Liver (tissue), 9 donors: ENCODE data around the gene ODF2. TPM values are rescaled to one million over a fixed set of nuclear protein-coding genes. Genes with fewer than 3 reads are reported as not detected.

Source experiments
- DNase-seq: peaks from one replicate; pipeline ENCODE4 v3.0.0-alpha.2; 2017; ENCODE audit warnings: low spot score
- H3K27ac ChIP-seq, 2 donors: one replicate each; pipeline ENCODE4 v1.7.0; 2013; ENCODE audit warnings: inconsistent platforms in 2 of 2, low read length in 2 of 2, control low read depth in 1 of 2, low read depth in 1 of 2, mild to moderate bottlenecking in 1 of 2
- H3K27me3 ChIP-seq, 4 donors: one replicate each; pipeline versions ENCODE4 v1.6.1 to v1.7.0; 2013; ENCODE audit warnings: low read length in 3 of 4, inconsistent platforms in 1 of 4, mild to moderate bottlenecking in 1 of 4, moderate library complexity in 1 of 4; ENCODE audit not compliant: control insufficient read depth in 4 of 4, insufficient read depth in 4 of 4
- H3K36me3 ChIP-seq, 4 donors: one replicate each; pipeline versions ENCODE4 v1.6.1 to v1.7.0; 2013; ENCODE audit warnings: low read length in 3 of 4, mild to moderate bottlenecking in 3 of 4, low read depth in 1 of 4, moderate library complexity in 1 of 4; ENCODE audit not compliant: control insufficient read depth in 4 of 4, insufficient read depth in 3 of 4
- H3K4me1 ChIP-seq, 4 donors: one replicate each; pipeline versions ENCODE4 v1.6.1 to v1.7.0; 2013; ENCODE audit warnings: low read length in 3 of 4, mild to moderate bottlenecking in 3 of 4, moderate library complexity in 1 of 4; ENCODE audit not compliant: control insufficient read depth in 4 of 4, insufficient read depth in 4 of 4
- H3K4me3 ChIP-seq, 3 donors: one replicate each; pipeline versions ENCODE4 v1.6.1 to v1.7.0; 2013; ENCODE audit warnings: low read length in 3 of 3, control low read depth in 1 of 3, low read depth in 1 of 3, mild to moderate bottlenecking in 1 of 3
- H3K9ac ChIP-seq, 2 donors: one replicate each; pipeline ENCODE4 v1.7.0; 2013; ENCODE audit warnings: low read length in 2 of 2, mild to moderate bottlenecking in 2 of 2, moderate library complexity in 2 of 2, control low read depth in 1 of 2, low read depth in 1 of 2
- H3K9me3 ChIP-seq, 4 donors: one replicate each; pipeline versions ENCODE4 v1.6.1 to v1.7.0; 2013; ENCODE audit warnings: low read length in 3 of 4; ENCODE audit not compliant: control insufficient read depth in 4 of 4
- ATF3 ChIP-seq: IDR thresholded peaks from 2 replicates; pipeline ENCODE4 v1.6.1; 2016; ENCODE audit warnings: antibody characterized with exemption
- CTCF ChIP-seq: fragments of 150-350 bp; IDR thresholded peaks from 2 replicates; pipeline ENCODE4 v1.5.1; 2017; ENCODE audit warnings: improper control_type of control experiment, low read depth, low read length; ENCODE audit not compliant: missing input control
- EGR1 ChIP-seq, 2 donors: IDR thresholded peaks; 2 replicates each; pipeline ENCODE4 v1.6.1; 2016 to 2018; ENCODE audit warnings: antibody characterized with exemption in 2 of 2, low read depth in 2 of 2
- FOXA1 ChIP-seq: IDR thresholded peaks from 2 replicates; pipeline ENCODE4 v1.6.1; 2016; ENCODE audit warnings: antibody characterized with exemption
- FOXA2 ChIP-seq: IDR thresholded peaks from 2 replicates; pipeline ENCODE4 v1.6.1; 2016; ENCODE audit warnings: antibody characterized with exemption
- GABPA ChIP-seq, 2 donors: IDR thresholded peaks in 1 of 2; conservative IDR thresholded peaks in 1 of 2; 2 replicates each; pipeline ENCODE4 v1.6.1; 2016; ENCODE audit warnings: antibody characterized with exemption in 2 of 2, mild to moderate bottlenecking in 1 of 2, moderate library complexity in 1 of 2
- HNF4A ChIP-seq, 2 donors: conservative IDR thresholded peaks; 2 replicates each; pipeline ENCODE4 v1.6.1; 2016; ENCODE audit warnings: antibody characterized with exemption in 2 of 2, mild to moderate bottlenecking in 2 of 2
- HNF4G ChIP-seq: IDR thresholded peaks from 2 replicates; pipeline ENCODE4 v1.6.1; 2016; ENCODE audit warnings: antibody characterized with exemption
- JUND ChIP-seq, 2 donors: IDR thresholded peaks; 2 replicates each; pipeline ENCODE4 v1.6.1; 2016; ENCODE audit warnings: antibody characterized with exemption in 2 of 2
- MAX ChIP-seq: IDR thresholded peaks from 2 replicates; pipeline ENCODE4 v1.6.1; 2016; ENCODE audit warnings: antibody characterized with exemption
- RAD21 ChIP-seq, 2 donors: IDR thresholded peaks; 2 replicates each; pipeline ENCODE4 v1.6.1; 2016; ENCODE audit warnings: antibody characterized with exemption in 2 of 2, mild to moderate bottlenecking in 2 of 2
- REST ChIP-seq: IDR thresholded peaks from 2 replicates; pipeline ENCODE4 v1.6.1; 2016; ENCODE audit warnings: antibody characterized with exemption, mild to moderate bottlenecking
- SP1 ChIP-seq: IDR thresholded peaks from 2 replicates; pipeline ENCODE4 v1.6.1; 2018; ENCODE audit warnings: antibody characterized with exemption, mild to moderate bottlenecking
- TAF1 ChIP-seq: conservative IDR thresholded peaks from 2 replicates; pipeline ENCODE4 v1.6.1; 2016; ENCODE audit warnings: antibody characterized with exemption, mild to moderate bottlenecking
- YY1 ChIP-seq: IDR thresholded peaks from 2 replicates; pipeline ENCODE4 v1.6.1; 2016; ENCODE audit warnings: antibody characterized with exemption, mild to moderate bottlenecking
- ZBTB33 ChIP-seq: IDR thresholded peaks from 2 replicates; pipeline ENCODE4 v1.6.1; 2016; ENCODE audit warnings: antibody characterized with exemption
- WGBS: extraction: QIAGEN DNeasy Blood & Tissue Kit; methylation state at CpG from one replicate; pipeline ENCODE4 v1.1.7; 2013; 5-methylcytosine and 5-hydroxymethylcytosine counted together
- polyA plus RNA-seq, 2 donors: library from polyadenylated mRNA; stranded (reverse) in 1 of 2; unstranded in 1 of 2; fragments of 200-250 nt in 1 of 2; fragments of >200 nt in 1 of 2; fragmentation: Nextera tagmentation in 1 of 2; extraction: Ambion mirVana in 1 of 2; gene quantifications; one replicate each; pipeline versions ENCODE4 v1.2.1 to v1.2.3, GENCODE V29; 2013 to 2015
- total RNA-seq, 2 donors: library from RNA; depleted of rRNA; stranded (reverse); fragments of >200 nt; gene quantifications; one replicate each; pipeline ENCODE4 v1.2.3, GENCODE V29; 2014
- donor health status: healthy.
- donor health status: healthy.
- donor health status: healthy.
- donor health status: healthy.
- donor health status: healthy.

The ODF2 gene
- total and polyA plus RNA-seq, 4 donors, result 5.7 to 21.8 (median 16.7) TPM

GRCh38 chr9:128481561-128481960 is 25.8 kb downstream of the ODF2 start:
- H3K4me3 ChIP-seq, result no peak overlapping the region
- TF ChIP-seq EGR1 (IDR thresholded peaks at IDR 0.05; ENCODE audit: low read depth in 2 of 2), result no peak
- no peak for TF ChIP-seq CTCF
- TF ChIP-seq FOXA2, result no peak
- no peak for TF ChIP-seq REST
- TF ChIP-seq JUND (IDR thresholded peaks at IDR 0.05), result no peak
- no peak for TF ChIP-seq YY1
- TF ChIP-seq GABPA (IDR thresholded peaks at IDR 0.05 in 1 of 2, conservative IDR thresholded peaks at IDR 0.05 in 1 of 2), result no peak
- TF ChIP-seq FOXA1, result no peak
- no peak for TF ChIP-seq HNF4A (conservative IDR thresholded peaks at IDR 0.05)
- TF ChIP-seq SP1, result no peak
- TF ChIP-seq RAD21 (IDR thresholded peaks at IDR 0.05), result no peak
- TF ChIP-seq TAF1, result no peak
- TF ChIP-seq ATF3, result no peak
- no peak for TF ChIP-seq MAX
- TF ChIP-seq ZBTB33, result no peak
- no peak for TF ChIP-seq HNF4G
- no peak overlapping the region for H3K9ac ChIP-seq
- WGBS, result 98% methylated on average over 10 of the region's 10 CpGs
- no peaks in the 10 kb centered on the region for H3K9me3 ChIP-seq
- no peaks in the 10 kb centered on the region for H3K4me1 ChIP-seq
- no peak for DNase-seq
- H3K27me3 ChIP-seq, result no peaks in the 10 kb centered on the region
- peaks cover 2 to 34% (median 11%) of the 10 kb centered on the region in 4 donors for H3K36me3 ChIP-seq
- no peak overlapping the region for H3K27ac ChIP-seq

- DNase-seq, result no peak
- Histone ChIP-seq H3K36me3 (peaks cover 5 to 39% (median 13%) of the 10 kb centered on the region in 4 donors), H3K9ac (no peak overlapping the region), H3K9me3 (no peaks in the 10 kb centered on the region), H3K4me3 (no peak overlapping the region), H3K27me3 (no peaks in the 10 kb centered on the region), H3K4me1 (no peaks in the 10 kb centered on the region), H3K27ac (no peak overlapping the region)
- 98% methylated on average over 7 of the region's 7 CpGs for WGBS
- TF ChIP-seq EGR1 (IDR thresholded peaks at IDR 0.05; ENCODE audit: low read depth in 2 of 2) (no peak), ZBTB33 (no peak), MAX (no peak), CTCF (no peak), SP1 (no peak)
These were observed 26.4 kb downstream of the ODF2 start for GRCh38 chr9:128482186-128482585.
